Neural progenitor cell (in vitro differentiated cells): ENCODE data around the gene NKD1.
"Not testable (repeated sequence)": the region's sequence is repeated elsewhere in the genome, so short reads cannot be mapped to it uniquely, and the experiment has no call there.

Source experiments
- CTCF ChIP-seq: fragments of 200-600 bp; sonication (generic); IDR thresholded peaks from 2 replicates; pipeline ENCODE4 v1.5.1; 2017; ENCODE audit warnings: antibody characterized with exemption, mild to moderate bottlenecking
- EZH2 ChIP-seq: fragments of 200-600 bp; sonication (generic); IDR thresholded peaks from 2 replicates; pipeline ENCODE4 v1.6.1; 2017; ENCODE audit warnings: antibody characterized with exemption, mild to moderate bottlenecking, moderate library complexity
- EZH2phosphoT487 ChIP-seq: fragments of 200-600 bp; sonication (generic); IDR thresholded peaks from 2 replicates; pipeline ENCODE4 v1.6.1; 2017; ENCODE audit warnings: antibody characterized with exemption

- TF ChIP-seq EZH2, CTCF, EZH2phosphoT487: not testable (repeated sequence)
Observed at GRCh38 chr16:50503868-50504531, 44.2 kb upstream of the NKD1 start.
